Lower leg skin (tissue), 4 donors: Measurements from ENCODE around the gene SORBS2. TPM values are rescaled to one million over a fixed set of nuclear protein-coding genes. Genes with fewer than 3 reads are reported as not detected.

Experiments
- DNase-seq, 2 donors: peaks; one replicate each; pipeline ENCODE4 v3.0.0-alpha.2; 2019; ENCODE audit warnings: low spot score in 2 of 2
- H3K4me3 ChIP-seq: fragments of 200-600 bp; sonication (generic); 2 replicates; pipeline ENCODE4 v1.5.1; 2017; ENCODE audit warnings: mild to moderate bottlenecking, low read depth; ENCODE audit not compliant: poor library complexity, severe bottlenecking
- CTCF ChIP-seq, 3 donors: fragments of 450-650 bp; IDR thresholded peaks; one replicate each; pipeline ENCODE4 v1.5.1; 2016; ENCODE audit warnings: antibody characterized with exemption in 3 of 3, mild to moderate bottlenecking in 3 of 3, moderate library complexity in 2 of 3
- POLR2A ChIP-seq, 2 donors: fragments of 450-650 bp; IDR thresholded peaks; one replicate each; pipeline ENCODE4 v1.6.1; 2016 to 2017; ENCODE audit warnings: antibody characterized with exemption in 2 of 2, mild to moderate bottlenecking in 1 of 2, moderate library complexity in 1 of 2
- WGBS, 2 donors: methylation state at CpG; one replicate each; pipeline ENCODE4 v1.1.5; 2018; 5-methylcytosine and 5-hydroxymethylcytosine counted together
- intact Hi-C: fragments of 100-400 bp; cut with DNase I; formaldehyde crosslinking; loops from one replicate; pipeline ENCODE4 v1.15.0; 2023; ENCODE audit warnings: low total_unique reads
- total RNA-seq, 4 donors: library from RNA; depleted of rRNA; stranded (reverse); fragments of >200 nt; gene quantifications; one replicate each; pipeline ENCODE4 v1.1.0, GENCODE V29; 2016

Gene SORBS2
- total RNA-seq, 4 donors from 2014 or later: 10.5 to 34.7 (median 20.6) TPM

GRCh38 chr4:185536411-185536709, 275.6 kb downstream of the SORBS2 start:
- intact Hi-C loops: no loop called here
- no peak for TF ChIP-seq CTCF (IDR thresholded peaks at IDR 0.05)
- no peak for TF ChIP-seq POLR2A (IDR thresholded peaks at IDR 0.05)
- WGBS, 2 donors: 13 to 14% methylated on average over 4 of the region's 4 CpGs
- DNase-seq: peak in 1 of 2 donors; percentile 88
- H3K4me3 ChIP-seq: no peak overlapping the region

DNA sequence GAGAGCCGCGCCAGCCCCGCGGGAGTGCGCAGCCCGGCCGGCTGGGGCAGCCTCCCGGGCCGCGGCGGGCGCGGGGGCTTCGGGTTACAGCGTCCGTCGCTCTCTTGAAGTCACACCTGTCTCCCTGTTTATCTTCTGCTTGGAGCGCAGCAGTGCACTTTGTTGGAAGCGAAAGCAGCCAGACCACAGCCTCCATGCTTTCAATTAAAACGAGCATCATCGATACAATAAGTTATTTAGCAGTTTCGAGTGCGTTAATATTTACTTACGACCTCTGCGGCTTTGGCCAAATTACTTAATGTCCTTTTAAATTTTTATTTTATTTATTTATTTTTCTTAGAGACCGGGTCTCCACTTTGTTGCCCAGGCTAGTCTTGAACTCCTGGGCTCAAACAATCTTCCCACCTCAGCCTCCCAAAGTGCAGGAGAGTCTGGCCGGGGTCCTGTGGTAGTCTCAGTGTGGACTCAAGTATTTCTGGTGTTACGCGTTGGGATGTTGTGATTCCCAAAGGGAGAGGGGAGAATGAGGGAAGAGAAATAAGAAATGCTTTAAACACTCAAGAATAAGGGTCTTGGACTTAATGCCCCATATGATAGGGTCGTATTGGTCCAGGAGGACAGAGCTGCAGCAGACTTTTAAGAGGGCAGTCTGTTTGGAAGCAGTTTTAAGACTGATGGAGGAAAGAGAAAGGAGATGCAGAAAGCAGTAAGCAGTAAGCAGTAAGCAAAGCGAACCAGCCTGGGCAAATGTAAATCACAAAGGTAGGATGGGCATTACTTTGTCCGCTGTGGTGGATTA, 276.2 kb downstream of the SORBS2 start:
- intact Hi-C loops: no loop called here
- no peak for DNase-seq
- WGBS, 2 donors: 11 to 12% methylated on average over 25 of the region's 32 CpGs
- H3K4me3 ChIP-seq: peak overlapping the region; percentile 46
- TF ChIP-seq CTCF (IDR thresholded peaks at IDR 0.05) (no peak), POLR2A (IDR thresholded peaks at IDR 0.05) (no peak)
